GM20431 (cell line): ENCODE measurements around the gene ZNF493.

Experiments used
- in situ Hi-C: fragments of 300-500 bp; cut with MseI, MboI; formaldehyde crosslinking; loops from one replicate; pipeline ENCODE4 v1.15.0; 2020; ENCODE audit warnings: low sequenced_read_pairs; ENCODE audit not compliant: unreplicated experiment

The ZNF493 gene

DNA sequence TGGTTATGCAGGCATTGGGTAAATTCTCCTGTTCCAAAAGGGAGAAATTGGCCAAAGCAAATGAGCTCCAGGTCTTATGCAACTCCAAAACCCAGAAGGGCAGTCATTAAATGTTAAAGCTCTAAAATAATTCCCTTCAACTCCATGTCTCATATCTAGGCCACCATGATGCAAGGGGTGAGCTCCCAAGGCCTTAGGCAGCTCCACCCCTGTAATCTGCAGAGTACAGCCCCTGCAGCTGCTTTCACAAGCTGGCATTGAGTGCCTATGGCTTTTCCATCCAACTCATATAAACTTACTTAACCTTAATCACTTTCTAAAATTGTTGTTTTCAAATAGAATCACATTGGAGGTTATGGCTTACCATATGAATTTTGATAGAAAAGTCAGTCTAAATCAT, 63.8 kb downstream of the ZNF493 start:
- in situ Hi-C loops, result no loop called here

DNA sequence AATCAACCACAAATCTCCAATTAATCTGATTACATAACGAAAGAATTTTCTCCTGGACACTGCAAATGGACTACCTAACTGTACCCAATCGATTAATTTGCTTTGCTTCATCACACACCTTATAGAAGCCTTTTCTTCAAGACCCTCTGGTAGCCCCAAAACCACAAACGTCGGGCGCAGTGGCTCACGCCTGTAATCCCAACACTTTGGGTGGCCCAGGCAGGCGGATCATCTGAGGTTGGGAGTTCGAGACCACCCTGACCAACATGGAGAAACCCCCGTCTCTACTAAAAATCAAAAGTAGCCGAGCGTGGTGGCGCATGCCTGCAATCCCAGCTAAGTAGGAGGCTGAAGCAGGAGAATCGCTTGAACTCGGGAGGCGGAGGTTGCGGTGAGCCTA, 65.6 kb downstream of the ZNF493 start:
- in situ Hi-C loops, result no loop called here

DNA sequence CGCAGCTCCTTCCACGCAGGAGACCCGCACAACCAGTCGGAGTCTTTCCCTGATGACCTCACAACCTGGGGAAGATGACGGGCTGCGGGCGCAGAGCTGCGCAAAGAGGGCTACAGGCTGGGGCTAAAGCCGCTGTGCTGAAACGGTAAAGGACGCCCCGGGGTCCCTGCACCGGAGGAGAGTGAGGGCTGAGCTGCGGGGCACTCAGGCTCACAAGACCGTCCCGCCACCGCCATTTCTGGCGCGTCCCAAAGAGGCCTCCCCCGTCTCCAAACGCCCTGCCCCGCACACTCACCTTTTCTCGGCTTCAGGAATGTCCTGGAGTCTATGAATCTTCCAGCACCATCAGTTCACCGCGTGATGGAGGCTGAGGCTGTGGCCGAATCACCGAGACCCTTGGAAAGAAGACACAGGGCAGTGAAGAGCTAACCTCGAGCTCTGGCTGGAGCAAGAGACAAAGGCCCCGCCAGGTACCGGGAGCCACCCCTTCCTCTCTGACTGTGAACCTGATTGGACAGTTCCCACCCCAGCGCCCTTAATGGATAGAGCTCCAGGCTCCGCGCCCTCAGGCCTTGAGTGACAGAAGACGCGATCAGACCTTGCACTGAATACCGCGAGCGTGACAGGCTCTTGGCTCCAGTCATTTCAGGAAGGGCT, 66.6 kb downstream of the ZNF493 start:
- in situ Hi-C loops, result no loop called here

DNA sequence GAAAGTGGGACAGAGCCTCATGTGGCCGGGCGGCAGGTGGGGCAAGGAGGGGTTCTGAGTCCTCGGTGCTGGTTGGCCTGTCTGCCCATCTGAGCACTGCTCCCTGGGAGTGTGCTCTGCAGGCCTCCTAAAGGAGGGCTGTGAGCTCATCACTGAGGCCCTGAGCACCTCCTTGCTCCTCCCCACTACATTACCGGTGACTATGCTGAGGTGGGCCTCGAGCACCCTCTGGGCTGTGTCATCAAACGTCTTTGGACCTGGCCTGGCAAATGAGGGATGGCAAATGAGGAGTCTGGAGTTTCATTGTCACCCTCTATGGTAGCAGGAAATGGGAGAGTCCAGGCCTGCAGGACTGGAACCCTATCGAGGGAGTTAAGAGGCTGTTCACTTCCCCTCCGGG, 69.7 kb downstream of the ZNF493 start:
- in situ Hi-C loops, result no loop called here

DNA sequence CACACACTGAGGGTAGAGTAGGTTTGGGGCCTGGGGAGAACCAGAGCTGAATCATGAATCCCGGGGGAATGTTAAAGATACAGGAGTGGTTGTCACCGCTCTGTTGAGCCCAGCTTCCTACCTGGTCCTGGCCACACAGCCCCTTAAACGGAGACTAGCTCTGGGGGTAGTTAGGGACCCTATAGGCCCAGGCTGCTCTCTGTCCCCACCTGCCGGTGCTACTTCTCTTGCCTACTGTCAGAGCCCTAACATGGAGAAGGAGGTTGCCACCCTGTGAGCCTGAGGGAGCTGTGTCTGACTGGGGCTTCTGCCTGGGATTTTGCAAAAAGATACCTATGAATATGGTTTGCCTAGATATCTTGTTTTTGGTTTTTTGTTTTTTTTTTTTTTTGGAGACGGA, 71.9 kb downstream of the ZNF493 start:
- in situ Hi-C loops, result no loop called here

DNA sequence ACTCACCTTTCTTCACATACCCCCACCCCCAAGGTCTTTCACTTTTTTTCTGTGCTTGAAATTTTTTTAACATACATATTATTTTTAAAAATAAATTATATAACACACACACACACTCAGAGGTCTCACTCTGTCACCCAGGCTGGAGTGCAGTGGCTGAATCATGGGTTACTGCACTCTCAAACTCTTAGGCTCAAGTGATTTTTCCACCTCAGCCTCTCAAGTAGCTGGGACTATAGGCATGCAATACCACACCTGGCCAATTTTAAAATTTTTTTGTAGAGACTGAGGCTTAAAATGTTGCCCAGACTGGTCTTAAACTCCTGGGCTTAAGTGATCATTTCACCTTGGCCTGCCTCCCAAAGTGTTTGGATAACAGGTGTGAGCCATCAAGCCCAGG, 75.6 kb downstream of the ZNF493 start:
- in situ Hi-C loops, result no loop called here

DNA sequence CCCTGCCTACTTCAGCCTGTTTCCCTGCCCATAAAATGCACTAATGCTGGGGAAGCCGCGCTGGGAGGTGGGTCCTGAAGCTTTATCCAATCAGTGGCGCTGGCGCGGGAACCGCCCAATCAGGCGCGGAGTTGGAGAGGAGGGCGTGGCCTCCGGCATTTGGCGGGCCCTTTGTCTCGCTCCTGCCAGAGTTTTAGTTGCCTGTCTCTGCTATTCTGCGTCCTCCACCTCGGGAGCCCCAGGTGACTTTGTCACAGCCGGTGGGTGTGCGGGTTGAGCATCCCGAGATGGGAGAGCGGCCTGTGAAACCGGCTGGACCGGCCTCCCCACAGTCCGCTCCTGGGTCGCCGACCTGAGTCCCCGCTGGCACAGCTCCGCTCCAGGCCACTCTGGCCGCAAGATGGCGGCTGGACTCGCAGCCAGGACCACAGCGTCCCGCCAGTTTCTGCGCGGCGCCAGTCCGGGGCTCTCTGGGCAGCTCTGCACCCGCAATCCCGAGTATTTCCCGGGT, 77.8 kb downstream of the ZNF493 start:
- in situ Hi-C loops, result no loop called here
